Esophagus muscularis mucosa (tissue), 4 donors: ENCODE data around the gene RHOBTB1. TPM values are rescaled to one million over a fixed set of nuclear protein-coding genes. Genes with fewer than 3 reads are reported as not detected.
"Not testable (repeated sequence)": the region's sequence is repeated elsewhere in the genome, so short reads cannot be mapped to it uniquely, and the experiment has no call there.

ENCODE experiments used
- DNase-seq: peaks from one replicate; pipeline ENCODE4 v3.0.0-alpha.2; 2017; ENCODE audit errors: extremely low spot score
- H3K27ac ChIP-seq, 4 donors: fragments of 200-600 bp; sonication (generic); replicated peaks in 1 of 4; 1 replicate in 3 of 4; 2 replicates in 1 of 4; pipeline ENCODE4 v1.5.1; 2016 to 2019; ENCODE audit warnings: mild to moderate bottlenecking in 1 of 4
- H3K27me3 ChIP-seq, 4 donors: fragments of 200-600 bp; sonication (generic); one replicate each; pipeline versions ENCODE4 v1.5.1 to v1.6.0; 2016 to 2019
- H3K36me3 ChIP-seq, 4 donors: fragments of 200-600 bp; sonication (generic); one replicate each; pipeline ENCODE4 v1.5.1; 2016 to 2019
- H3K4me1 ChIP-seq, 4 donors: fragments of 200-600 bp; sonication (generic); one replicate each; pipeline ENCODE4 v1.5.1; 2016 to 2019
- H3K4me3 ChIP-seq, 4 donors: fragments of 200-600 bp; sonication (generic); 1 replicate in 2 of 4; 2 replicates in 2 of 4; pipeline ENCODE4 v1.5.1; 2016 to 2019; ENCODE audit warnings: mild to moderate bottlenecking in 4 of 4, moderate library complexity in 1 of 4
- H3K9me3 ChIP-seq, 4 donors: fragments of 200-600 bp; sonication (generic); 1 replicate in 3 of 4; 2 replicates in 1 of 4; pipeline ENCODE4 v1.5.1; 2016 to 2019
- CTCF ChIP-seq, 3 experiments: fragments of 200-600 bp in 2 of 3; fragments of 450-650 bp in 1 of 3; sonication (generic) in 2 of 3; IDR thresholded peaks; one replicate each; pipeline ENCODE4 v1.5.1; 2017 to 2019; ENCODE audit warnings: antibody characterized with exemption in 3 of 3, mild to moderate bottlenecking in 2 of 3, moderate library complexity in 1 of 3
- EP300 ChIP-seq: sonication (generic); formaldehyde crosslinking; IDR thresholded peaks from one replicate; pipeline ENCODE4 v1.6.1; 2017; ENCODE audit warnings: antibody characterized with exemption
- POLR2A ChIP-seq: fragments of 450-650 bp; IDR thresholded peaks from one replicate; pipeline ENCODE4 v1.6.1; 2017; ENCODE audit warnings: antibody characterized with exemption, moderate library complexity, mild to moderate bottlenecking, low read depth
- POLR2AphosphoS5 ChIP-seq, 2 donors: sonication (generic); formaldehyde crosslinking; IDR thresholded peaks; one replicate each; pipeline ENCODE4 v1.6.1; 2017; ENCODE audit warnings: antibody characterized with exemption in 2 of 2
- WGBS: methylation state at CpG from one replicate; pipeline ENCODE4 v1.1.5; 2018; 5-methylcytosine and 5-hydroxymethylcytosine counted together
- intact Hi-C: fragments of 100-400 bp; cut with DNase I; formaldehyde crosslinking; loops from one replicate; pipeline ENCODE4 v1.15.1; 2023
- total RNA-seq, 4 donors: library from RNA; depleted of rRNA; stranded (reverse); fragments of >200 nt; gene quantifications; one replicate each; pipeline versions ENCODE4 v1.1.0 to v1.2.1, GENCODE V29; 2016

RHOBTB1 gene
- total RNA-seq, 4 donors from 2014 or later: 16.7 to 39.2 (median 20.1) TPM

GRCh38 chr10:60974463-60975149, 30.6 kb upstream of the RHOBTB1 start:
- intact Hi-C loops: no loop called here

DNA sequence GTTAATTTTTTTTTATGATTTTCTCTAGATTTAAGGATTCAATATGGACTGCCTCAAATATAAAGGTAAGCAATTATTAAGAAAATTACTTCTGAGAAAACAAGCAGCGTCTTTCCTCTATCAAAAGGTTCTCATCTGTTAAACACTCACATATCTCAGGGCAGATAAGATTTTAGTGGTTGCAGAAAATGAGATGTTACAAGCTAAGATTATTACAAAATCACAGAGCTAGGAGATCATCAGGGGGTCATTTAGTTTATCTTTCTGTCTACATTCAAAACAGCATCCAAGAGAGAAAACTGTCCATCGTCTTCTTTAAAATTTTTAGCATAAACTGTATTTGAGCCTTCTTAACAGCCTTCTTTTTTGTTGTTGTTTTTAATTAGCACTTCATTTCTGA, 29.1 kb upstream of the RHOBTB1 start:
- H3K36me3 ChIP-seq: no peaks in the 10 kb centered on the region
- no peak for DNase-seq
- no peak overlapping the region for H3K4me3 ChIP-seq
- no peak overlapping the region for H3K27ac ChIP-seq
- H3K9me3 ChIP-seq: no peaks in the 10 kb centered on the region
- WGBS: 95% methylated on average over 2 of the region's 2 CpGs
- H3K27me3 ChIP-seq: no peaks in the 10 kb centered on the region
- TF ChIP-seq CTCF (IDR thresholded peaks at IDR 0.05) (no peak), POLR2A (no peak), EP300 (no peak), POLR2AphosphoS5 (IDR thresholded peaks at IDR 0.05) (no peak)
- intact Hi-C loops: no loop called here
- H3K4me1 ChIP-seq: peaks cover 0 to 20% (median 13%) of the 10 kb centered on the region in 4 donors

More at GRCh38 chr10:60974463-60975149, 30.6 kb upstream of the RHOBTB1 start:
- no peak for DNase-seq
- 45% methylated on average over 3 of the region's 3 CpGs for WGBS
- H3K36me3 ChIP-seq: no peaks in the 10 kb centered on the region
- TF ChIP-seq EP300 (no peak), POLR2A (no peak), CTCF (IDR thresholded peaks at IDR 0.05) (no peak), POLR2AphosphoS5 (IDR thresholded peaks at IDR 0.05) (no peak)
- no peaks in the 10 kb centered on the region for H3K9me3 ChIP-seq
- peaks cover 0 to 19% (median 12%) of the 10 kb centered on the region in 4 donors for H3K4me1 ChIP-seq
- no peaks in the 10 kb centered on the region for H3K27me3 ChIP-seq
- H3K27ac ChIP-seq: no peak overlapping the region
- no peak overlapping the region for H3K4me3 ChIP-seq

- intact Hi-C loops, DNase-seq, H3K27me3 ChIP-seq, H3K27ac ChIP-seq, H3K36me3 ChIP-seq, H3K4me3 ChIP-seq, H3K9me3 ChIP-seq: not testable (repeated sequence)
- WGBS: 100% methylated on average over 2 of the region's 2 CpGs
- H3K4me1 ChIP-seq: peaks cover 0 to 29% (median 21%) of the 10 kb centered on the region in 4 donors
Observed at GRCh38 chr10:60972181-60972580, 28.2 kb upstream of the RHOBTB1 start.

GRCh38 chr10:60970526-60970925, 26.5 kb upstream of the RHOBTB1 start:
- H3K36me3 ChIP-seq: no peaks in the 10 kb centered on the region
- H3K27ac ChIP-seq: no peak overlapping the region
- no peak for DNase-seq
- no peaks in the 10 kb centered on the region for H3K27me3 ChIP-seq
- H3K4me1 ChIP-seq: peaks cover 0 to 27% (median 22%) of the 10 kb centered on the region in 4 donors
- intact Hi-C loops: no loop called here
- no peaks in the 10 kb centered on the region for H3K9me3 ChIP-seq
- no peak overlapping the region for H3K4me3 ChIP-seq
- 84% methylated on average over 3 of the region's 3 CpGs for WGBS
- TF ChIP-seq POLR2A (no peak), POLR2AphosphoS5 (IDR thresholded peaks at IDR 0.05) (no peak), CTCF (IDR thresholded peaks at IDR 0.05) (no peak), EP300 (no peak)

DNA sequence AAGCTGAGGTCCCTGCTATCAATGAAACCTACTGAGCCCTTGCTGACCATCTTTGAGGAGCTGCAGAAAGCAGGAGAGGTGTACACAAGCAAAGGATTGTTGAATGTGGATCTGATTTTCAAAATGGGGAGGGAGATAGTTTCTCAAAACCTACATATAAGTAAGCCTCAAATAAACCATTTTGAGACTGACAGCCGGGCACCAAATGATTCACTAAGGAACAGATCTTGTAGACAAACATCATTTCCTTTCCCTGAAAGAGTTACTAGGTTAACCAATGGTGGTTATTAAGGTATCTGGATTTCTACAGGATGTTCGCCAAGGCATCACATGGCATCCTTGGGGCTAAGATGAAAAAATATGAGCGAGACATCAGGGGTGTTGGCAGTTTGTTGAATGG, 24.5 kb upstream of the RHOBTB1 start:
- no peaks in the 10 kb centered on the region for H3K36me3 ChIP-seq
- no peak for TF ChIP-seq POLR2A
- no peak for TF ChIP-seq EP300
- no peak for TF ChIP-seq CTCF (IDR thresholded peaks at IDR 0.05)
- TF ChIP-seq POLR2AphosphoS5 (IDR thresholded peaks at IDR 0.05): no peak
- no peak overlapping the region for H3K4me3 ChIP-seq
- WGBS: 99% methylated on average over 3 of the region's 3 CpGs
- no peak overlapping the region for H3K27ac ChIP-seq
- intact Hi-C loops: loop anchor here (5.0 to 10.0 kb wide), 2 partner anchors 84 to 314 kb away; no protein-coding TSS in a partner anchor
- no peak for DNase-seq
- H3K27me3 ChIP-seq: no peaks in the 10 kb centered on the region
- H3K9me3 ChIP-seq: no peaks in the 10 kb centered on the region
- H3K4me1 ChIP-seq: peaks cover 5 to 36% (median 31%) of the 10 kb centered on the region in 4 donors
